ENCODE data around the gene STPG4. TPM values are rescaled to one million over a fixed set of nuclear protein-coding genes. Genes with fewer than 3 reads are reported as not detected.

The STPG4 gene
- polyA plus RNA-seq, 12 donors: 0.14 to 0.35 (median 0.24) TPM; not detected in 8

- DNase-seq: peak; percentile 86
Measured at GRCh38 chr2:47072018-47072691, 83.0 kb downstream of the STPG4 start.

- DNase-seq: no peak
Measured at GRCh38 chr2:47070920-47071824, 83.9 kb downstream of the STPG4 start.

GRCh38 chr2:47070155-47070919 lies 84.8 kb downstream of the STPG4 start:
- no peak for DNase-seq

GRCh38 chr2:47069628-47070154 lies 85.4 kb downstream of the STPG4 start:
- peak; percentile 70 for DNase-seq

- DNase-seq: no peak
Measured at GRCh38 chr2:47068981-47069627, 86.0 kb downstream of the STPG4 start.

GRCh38 chr2:47067788-47068407 lies 87.2 kb downstream of the STPG4 start:
- no peak for DNase-seq

GRCh38 chr2:47065771-47066380 lies 89.2 kb downstream of the STPG4 start:
- DNase-seq: no peak

GRCh38 chr2:47065343-47065742 lies 89.8 kb downstream of the STPG4 start:
- DNase-seq: no peak

GRCh38 chr2:47064106-47064505 lies 91.0 kb downstream of the STPG4 start:
- DNase-seq: no peak

- DNase-seq: no peak
Measured at GRCh38 chr2:47063538-47063930, 91.6 kb downstream of the STPG4 start.

- no peak for DNase-seq
Measured at GRCh38 chr2:47062681-47063537, 92.2 kb downstream of the STPG4 start.

- DNase-seq: no peak
Measured at GRCh38 chr2:47061944-47062678, 93.0 kb downstream of the STPG4 start.

- no peak for DNase-seq
Measured at GRCh38 chr2:47060652-47061170, 94.4 kb downstream of the STPG4 start.

- DNase-seq: no peak
Measured at GRCh38 chr2:47058003-47058931, 96.8 kb downstream of the STPG4 start.

- DNase-seq: no peak
Measured at GRCh38 chr2:47057687-47058002, 97.5 kb downstream of the STPG4 start.

- no peak for DNase-seq
Measured at GRCh38 chr2:47056868-47057686, 98.0 kb downstream of the STPG4 start.

GRCh38 chr2:47056374-47056773 lies 98.7 kb downstream of the STPG4 start:
- no peak for DNase-seq
